ENCODE results near the gene KLC4. TPM values are rescaled to one million over a fixed set of nuclear protein-coding genes. Genes with fewer than 3 reads are reported as not detected.
A peak's percentile ranks its signal among the peaks of the same experiment; 100 is the strongest.

Gene KLC4
- total and polyA plus RNA-seq, 9 of the 15 experiments (the other 6 are each of a cell fraction or from before 2014, with no cell fraction given): 1.7 to 16.2 (median 7.7) TPM

DNA sequence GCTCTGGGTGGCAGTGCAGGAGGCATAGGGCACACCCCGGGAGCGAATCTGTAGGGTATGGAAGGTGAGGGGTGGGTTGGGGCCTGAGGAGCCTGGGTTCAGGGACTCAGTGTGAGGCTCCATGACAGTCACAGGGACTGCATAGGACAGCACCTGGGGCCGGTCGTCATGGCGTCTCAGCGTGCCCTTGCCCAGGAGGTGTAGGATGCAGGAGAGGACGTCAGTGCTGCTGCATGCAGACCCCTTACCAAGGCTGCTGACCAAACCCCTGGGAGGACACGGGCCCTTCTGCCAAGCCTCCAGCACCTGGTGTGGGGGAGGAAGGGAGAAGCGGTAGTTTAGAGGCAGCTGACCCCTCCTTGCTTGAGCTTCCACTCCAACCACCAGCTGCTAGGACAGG, 21.7 kb upstream of the KLC4 start:
- no peak for FAIRE-seq
- in situ Hi-C loops (cut with MboI): no loop called here
- Histone ChIP-seq H3K9me3 (replicated peaks; ENCODE audit: control insufficient read depth, insufficient read depth, low read depth, low read length) (no peaks in the 10 kb centered on the region), H3K4me1 (replicated peaks in 1 of 2; ENCODE audit: control insufficient read depth in 2 of 2, insufficient read depth in 2 of 2, low read length in 2 of 2) (peaks cover 0 to 10% of the 10 kb centered on the region in 2 experiments; a peak in 3 of 5 replicates), H3K4me2 (ENCODE audit: insufficient read depth, low read length) (no peak overlapping the region), H3K27ac (ENCODE audit: extremely low read depth, low read depth, low read length) (no peak overlapping the region), H3K9ac (ENCODE audit: insufficient read depth in 1 of 2, low read depth in 2 of 2, low read length in 2 of 2) (peak overlapping the region in 1 of 2 experiments; percentile 67; a peak in 2 of 4 replicates), H2AFZ (ENCODE audit: low read depth, low read length) (no peak overlapping the region), H3K36me3 (ENCODE audit: control insufficient read depth, insufficient read depth, low read length) (peaks cover 75% of the 10 kb centered on the region), H3K79me2 (ENCODE audit: control insufficient read depth, insufficient read depth, low read length) (no peaks in the 10 kb centered on the region), H3K27me3 (ENCODE audit: control insufficient read depth in 2 of 2, insufficient read depth in 2 of 2, low read length in 2 of 2) (no peaks in the 10 kb centered on the region), H3K4me3 (no peak overlapping the region), H3K9me1 (ENCODE audit: control insufficient read depth, insufficient read depth, low read length) (peaks cover 6% of the 10 kb centered on the region), H4K20me1 (replicated peaks; ENCODE audit: control insufficient read depth, insufficient read depth, low read length) (no peaks in the 10 kb centered on the region; the same call in 1 of the 2 replicates)
- intact Hi-C loops (cut with micrococcal nuclease): no loop called here
- ChIA-PET CTCF (ENCODE audit: low intra/inter-chr PET ratio) (no interaction called here), POLR2A (interaction anchor here (0.6 to 5.7 kb wide), 5 partner anchors 8 to 106 kb away, joined by 4 to 22 read pairs (median 6); partner anchors contain the start of genes CUL7 and RRP36)
- 72% methylated on average over 9 of the region's 9 CpGs for WGBS (ENCODE audit: insufficient coverage, low coverage, missing lambda C conversion rate)
- DNase-seq (ENCODE audit: extremely low read depth in 1 of 4, low spot score in 3 of 4): no peak
- BruUV-seq (replicated peaks): no TSS peak
- TF ChIP-seq POLR2G (IDR thresholded peaks at IDR 0.05; ENCODE audit: low read depth, low read length): peak; percentile 50
- TF ChIP-seq, protein P1, sequence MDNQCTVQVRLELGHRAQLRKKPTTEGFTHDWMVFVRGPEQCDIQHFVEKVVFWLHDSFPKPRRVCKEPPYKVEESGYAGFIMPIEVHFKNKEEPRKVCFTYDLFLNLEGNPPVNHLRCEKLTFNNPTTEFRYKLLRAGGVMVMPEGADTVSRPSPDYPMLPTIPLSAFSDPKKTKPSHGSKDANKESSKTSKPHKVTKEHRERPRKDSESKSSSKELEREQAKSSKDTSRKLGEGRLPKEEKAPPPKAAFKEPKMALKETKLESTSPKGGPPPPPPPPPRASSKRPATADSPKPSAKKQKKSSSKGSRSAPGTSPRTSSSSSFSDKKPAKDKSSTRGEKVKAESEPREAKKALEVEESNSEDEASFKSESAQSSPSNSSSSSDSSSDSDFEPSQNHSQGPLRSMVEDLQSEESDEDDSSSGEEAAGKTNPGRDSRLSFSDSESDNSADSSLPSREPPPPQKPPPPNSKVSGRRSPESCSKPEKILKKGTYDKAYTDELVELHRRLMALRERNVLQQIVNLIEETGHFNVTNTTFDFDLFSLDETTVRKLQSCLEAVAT (IDR thresholded peaks at IDR 0.05): no peak
- no peak for TF ChIP-seq NR3C1 (CRISPR knock-in tag; IDR thresholded peaks at IDR 0.05)
- TF ChIP-seq, protein P2, sequence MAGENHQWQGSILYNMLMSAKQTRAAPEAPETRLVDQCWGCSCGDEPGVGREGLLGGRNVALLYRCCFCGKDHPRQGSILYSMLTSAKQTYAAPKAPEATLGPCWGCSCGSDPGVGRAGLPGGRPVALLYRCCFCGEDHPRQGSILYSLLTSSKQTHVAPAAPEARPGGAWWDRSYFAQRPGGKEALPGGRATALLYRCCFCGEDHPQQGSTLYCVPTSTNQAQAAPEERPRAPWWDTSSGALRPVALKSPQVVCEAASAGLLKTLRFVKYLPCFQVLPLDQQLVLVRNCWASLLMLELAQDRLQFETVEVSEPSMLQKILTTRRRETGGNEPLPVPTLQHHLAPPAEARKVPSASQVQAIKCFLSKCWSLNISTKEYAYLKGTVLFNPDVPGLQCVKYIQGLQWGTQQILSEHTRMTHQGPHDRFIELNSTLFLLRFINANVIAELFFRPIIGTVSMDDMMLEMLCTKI (IDR thresholded peaks at IDR 0.05; ENCODE audit: partially characterized antibody): no peak
- TF ChIP-seq RBFOX2 (IDR thresholded peaks at IDR 0.05; ENCODE audit: low read depth, low read length): peak; percentile 40; the same call in 1 of the 2 replicates
- TF ChIP-seq, protein P3, sequence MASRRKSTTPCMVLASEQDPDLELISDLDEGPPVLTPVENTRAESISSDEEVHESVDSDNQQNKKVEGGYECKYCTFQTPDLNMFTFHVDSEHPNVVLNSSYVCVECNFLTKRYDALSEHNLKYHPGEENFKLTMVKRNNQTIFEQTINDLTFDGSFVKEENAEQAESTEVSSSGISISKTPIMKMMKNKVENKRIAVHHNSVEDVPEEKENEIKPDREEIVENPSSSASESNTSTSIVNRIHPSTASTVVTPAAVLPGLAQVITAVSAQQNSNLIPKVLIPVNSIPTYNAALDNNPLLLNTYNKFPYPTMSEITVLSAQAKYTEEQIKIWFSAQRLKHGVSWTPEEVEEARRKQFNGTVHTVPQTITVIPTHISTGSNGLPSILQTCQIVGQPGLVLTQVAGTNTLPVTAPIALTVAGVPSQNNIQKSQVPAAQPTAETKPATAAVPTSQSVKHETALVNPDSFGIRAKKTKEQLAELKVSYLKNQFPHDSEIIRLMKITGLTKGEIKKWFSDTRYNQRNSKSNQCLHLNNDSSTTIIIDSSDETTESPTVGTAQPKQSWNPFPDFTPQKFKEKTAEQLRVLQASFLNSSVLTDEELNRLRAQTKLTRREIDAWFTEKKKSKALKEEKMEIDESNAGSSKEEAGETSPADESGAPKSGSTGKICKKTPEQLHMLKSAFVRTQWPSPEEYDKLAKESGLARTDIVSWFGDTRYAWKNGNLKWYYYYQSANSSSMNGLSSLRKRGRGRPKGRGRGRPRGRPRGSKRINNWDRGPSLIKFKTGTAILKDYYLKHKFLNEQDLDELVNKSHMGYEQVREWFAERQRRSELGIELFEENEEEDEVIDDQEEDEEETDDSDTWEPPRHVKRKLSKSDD (conservative IDR thresholded peaks at IDR 0.05; ENCODE audit: low read length): no peak
- TF ChIP-seq ELF2 (CRISPR knock-in tag; IDR thresholded peaks at IDR 0.05): no peak
- no peak for ATAC-seq
